A673 (cell line): Measurements from ENCODE around the gene SACM1L.

Experiments used
- CTCF ChIP-seq: fragments of 300-800, 200-600 bp; sonication (generic); conservative IDR thresholded peaks from 2 replicates; pipeline ENCODE4 v1.5.1; 2017; ENCODE audit warnings: low read depth, mild to moderate bottlenecking, antibody characterized with exemption, low read length, moderate library complexity, mixed read lengths
- EZH2 ChIP-seq: fragments of 200-600 bp; sonication (generic); IDR thresholded peaks from 2 replicates; pipeline ENCODE4 v1.6.1; 2017; ENCODE audit warnings: borderline replicate concordance, low read depth, mild to moderate bottlenecking, mixed read lengths, antibody characterized with exemption, low read length; ENCODE audit not compliant: poor library complexity, severe bottlenecking

DNA sequence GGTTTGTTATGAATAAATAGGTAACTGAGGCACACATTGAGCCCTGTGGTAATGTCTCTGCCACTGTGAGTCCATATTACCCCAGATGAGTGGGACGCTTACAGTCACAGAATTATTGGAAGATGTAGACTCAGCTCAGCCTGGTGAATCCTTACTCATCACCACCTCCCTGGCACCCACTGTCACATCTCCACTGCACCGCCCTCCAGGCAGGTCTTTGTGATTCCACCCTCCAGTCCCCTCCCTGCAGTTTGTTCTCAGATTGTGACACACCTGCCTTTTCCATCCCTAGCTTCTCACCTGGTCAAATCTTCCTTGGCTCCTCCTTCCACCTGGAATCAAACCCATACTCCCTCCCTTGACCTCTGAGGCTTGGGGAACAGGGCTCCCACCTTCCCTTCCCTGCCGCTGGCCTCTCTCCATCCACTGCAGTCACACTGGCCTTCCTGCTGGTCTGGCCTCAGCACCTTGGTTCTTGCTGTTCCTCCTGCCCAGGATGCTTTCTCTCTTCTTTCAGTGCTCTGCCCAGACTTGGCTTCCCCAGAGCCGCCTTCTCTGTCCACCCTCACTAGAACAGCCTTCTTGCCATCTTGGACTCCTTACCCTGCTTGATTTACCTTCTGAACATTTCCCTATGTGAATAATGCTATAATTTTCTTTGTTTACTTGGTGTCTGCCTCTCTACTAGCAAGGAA, 97.8 kb downstream of the SACM1L start:
- TF ChIP-seq EZH2 (no peak), CTCF (no peak)
